GM06990 (cell line): ENCODE data around the gene MAGI2.

Source experiments
- DNase-seq: peaks from one replicate; pipeline ENCODE4 v3.0.0-alpha.2; 2011; ENCODE audit not compliant: insufficient read length; ENCODE audit errors: extremely low read depth
- H3K27me3 ChIP-seq: replicated peaks from 2 replicates; pipeline ENCODE4 v1.6.0; 2011; ENCODE audit warnings: low read length; ENCODE audit not compliant: control insufficient read depth, insufficient read depth
- H3K36me3 ChIP-seq: 2 replicates; pipeline ENCODE4 v1.5.1; 2011; ENCODE audit warnings: low read length; ENCODE audit not compliant: control insufficient read depth, insufficient read depth
- H3K4me3 ChIP-seq: replicated peaks from 2 replicates; pipeline ENCODE4 v1.5.1; 2011; ENCODE audit warnings: low read depth, mild to moderate bottlenecking, control low read depth, low read length
- TF ChIP-seq, protein P1 (sequence below): IDR thresholded peaks from 2 replicates; pipeline ENCODE4 v1.5.1; 2011; ENCODE audit warnings: low read length, control low read depth, mild to moderate bottlenecking, inconsistent platforms; ENCODE audit not compliant: insufficient read depth, poor library complexity, severe bottlenecking

Gene MAGI2

GRCh38 chr7:78777829-78778228, 675.6 kb downstream of the MAGI2 start:
- no peaks in the 10 kb centered on the region for H3K36me3 ChIP-seq
- no peak for DNase-seq
- TF ChIP-seq, protein P1, sequence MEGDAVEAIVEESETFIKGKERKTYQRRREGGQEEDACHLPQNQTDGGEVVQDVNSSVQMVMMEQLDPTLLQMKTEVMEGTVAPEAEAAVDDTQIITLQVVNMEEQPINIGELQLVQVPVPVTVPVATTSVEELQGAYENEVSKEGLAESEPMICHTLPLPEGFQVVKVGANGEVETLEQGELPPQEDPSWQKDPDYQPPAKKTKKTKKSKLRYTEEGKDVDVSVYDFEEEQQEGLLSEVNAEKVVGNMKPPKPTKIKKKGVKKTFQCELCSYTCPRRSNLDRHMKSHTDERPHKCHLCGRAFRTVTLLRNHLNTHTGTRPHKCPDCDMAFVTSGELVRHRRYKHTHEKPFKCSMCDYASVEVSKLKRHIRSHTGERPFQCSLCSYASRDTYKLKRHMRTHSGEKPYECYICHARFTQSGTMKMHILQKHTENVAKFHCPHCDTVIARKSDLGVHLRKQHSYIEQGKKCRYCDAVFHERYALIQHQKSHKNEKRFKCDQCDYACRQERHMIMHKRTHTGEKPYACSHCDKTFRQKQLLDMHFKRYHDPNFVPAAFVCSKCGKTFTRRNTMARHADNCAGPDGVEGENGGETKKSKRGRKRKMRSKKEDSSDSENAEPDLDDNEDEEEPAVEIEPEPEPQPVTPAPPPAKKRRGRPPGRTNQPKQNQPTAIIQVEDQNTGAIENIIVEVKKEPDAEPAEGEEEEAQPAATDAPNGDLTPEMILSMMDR: no peak
- H3K27me3 ChIP-seq: no peaks in the 10 kb centered on the region
- no peak overlapping the region for H3K4me3 ChIP-seq

GRCh38 chr7:78770422-78771410, 682.8 kb downstream of the MAGI2 start:
- H3K36me3 ChIP-seq: no peaks in the 10 kb centered on the region
- no peak for DNase-seq
- H3K27me3 ChIP-seq: no peaks in the 10 kb centered on the region
- TF ChIP-seq, protein P1: no peak
- H3K4me3 ChIP-seq: peak overlapping the region; percentile 39

GRCh38 chr7:78769481-78770101, 683.9 kb downstream of the MAGI2 start:
- H3K36me3 ChIP-seq: no peaks in the 10 kb centered on the region
- H3K4me3 ChIP-seq: peak overlapping the region; percentile 56
- peak; percentile 29 for DNase-seq
- no peaks in the 10 kb centered on the region for H3K27me3 ChIP-seq
- TF ChIP-seq, protein P1: no peak

- H3K36me3 ChIP-seq: no peaks in the 10 kb centered on the region
- H3K27me3 ChIP-seq: no peaks in the 10 kb centered on the region
- DNase-seq: no peak
- TF ChIP-seq, protein P1: no peak
- peak overlapping the region; percentile 56 for H3K4me3 ChIP-seq
These were observed 684.6 kb downstream of the MAGI2 start for GRCh38 chr7:78768859-78769258.

GRCh38 chr7:78765943-78766729, 687.3 kb downstream of the MAGI2 start:
- TF ChIP-seq, protein P1: no peak
- DNase-seq: no peak
- Histone ChIP-seq H3K4me3 (no peak overlapping the region), H3K36me3 (no peaks in the 10 kb centered on the region), H3K27me3 (no peaks in the 10 kb centered on the region)
